Tibial nerve (tissue), 3 donors: Measurements from ENCODE around the gene CCDC27.

ENCODE experiments used
- POLR2A ChIP-seq, 2 donors: fragments of 450-650 bp; IDR thresholded peaks; one replicate each; pipeline ENCODE4 v1.6.1; 2017; ENCODE audit warnings: antibody characterized with exemption in 2 of 2, mild to moderate bottlenecking in 2 of 2, moderate library complexity in 2 of 2
- TF ChIP-seq, protein P1 (sequence below), 5 experiments: fragments of 200-600 bp in 3 of 5; fragments of 450-650 bp in 2 of 5; sonication (generic) in 3 of 5; IDR thresholded peaks; one replicate each; pipeline ENCODE4 v1.5.1; 2016 to 2019; ENCODE audit warnings: antibody characterized with exemption in 5 of 5, mild to moderate bottlenecking in 3 of 5, moderate library complexity in 2 of 5

DNA sequence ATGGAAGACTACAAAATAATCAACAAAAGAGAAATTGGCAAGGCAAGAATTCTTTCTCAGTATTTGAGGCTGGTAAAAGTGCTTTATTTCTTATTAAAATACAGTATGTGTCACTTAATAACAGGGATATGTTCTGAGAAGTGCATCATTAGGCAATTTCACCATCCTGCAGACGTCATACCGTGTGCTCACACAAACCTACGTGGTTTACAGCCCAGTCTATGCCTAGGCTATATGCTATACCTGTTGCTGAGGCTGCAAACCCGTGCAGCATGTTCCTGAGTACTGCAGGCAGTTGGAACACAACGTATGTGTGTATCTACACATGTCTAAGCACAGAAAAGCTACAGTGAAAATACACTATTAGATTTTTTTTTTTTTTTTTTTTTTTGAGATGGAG, 2.7 kb upstream of the CCDC27 start:
- TF ChIP-seq, protein P1, sequence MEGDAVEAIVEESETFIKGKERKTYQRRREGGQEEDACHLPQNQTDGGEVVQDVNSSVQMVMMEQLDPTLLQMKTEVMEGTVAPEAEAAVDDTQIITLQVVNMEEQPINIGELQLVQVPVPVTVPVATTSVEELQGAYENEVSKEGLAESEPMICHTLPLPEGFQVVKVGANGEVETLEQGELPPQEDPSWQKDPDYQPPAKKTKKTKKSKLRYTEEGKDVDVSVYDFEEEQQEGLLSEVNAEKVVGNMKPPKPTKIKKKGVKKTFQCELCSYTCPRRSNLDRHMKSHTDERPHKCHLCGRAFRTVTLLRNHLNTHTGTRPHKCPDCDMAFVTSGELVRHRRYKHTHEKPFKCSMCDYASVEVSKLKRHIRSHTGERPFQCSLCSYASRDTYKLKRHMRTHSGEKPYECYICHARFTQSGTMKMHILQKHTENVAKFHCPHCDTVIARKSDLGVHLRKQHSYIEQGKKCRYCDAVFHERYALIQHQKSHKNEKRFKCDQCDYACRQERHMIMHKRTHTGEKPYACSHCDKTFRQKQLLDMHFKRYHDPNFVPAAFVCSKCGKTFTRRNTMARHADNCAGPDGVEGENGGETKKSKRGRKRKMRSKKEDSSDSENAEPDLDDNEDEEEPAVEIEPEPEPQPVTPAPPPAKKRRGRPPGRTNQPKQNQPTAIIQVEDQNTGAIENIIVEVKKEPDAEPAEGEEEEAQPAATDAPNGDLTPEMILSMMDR (IDR thresholded peaks at IDR 0.05): no peak
- no peak for TF ChIP-seq POLR2A (IDR thresholded peaks at IDR 0.05)
